ENCODE data around the gene TLN1. TPM values are rescaled to one million over a fixed set of nuclear protein-coding genes. Genes with fewer than 3 reads are reported as not detected.

TLN1 gene
- total RNA-seq, 1 experiment from 2014 or later, result 173 TPM

DNA sequence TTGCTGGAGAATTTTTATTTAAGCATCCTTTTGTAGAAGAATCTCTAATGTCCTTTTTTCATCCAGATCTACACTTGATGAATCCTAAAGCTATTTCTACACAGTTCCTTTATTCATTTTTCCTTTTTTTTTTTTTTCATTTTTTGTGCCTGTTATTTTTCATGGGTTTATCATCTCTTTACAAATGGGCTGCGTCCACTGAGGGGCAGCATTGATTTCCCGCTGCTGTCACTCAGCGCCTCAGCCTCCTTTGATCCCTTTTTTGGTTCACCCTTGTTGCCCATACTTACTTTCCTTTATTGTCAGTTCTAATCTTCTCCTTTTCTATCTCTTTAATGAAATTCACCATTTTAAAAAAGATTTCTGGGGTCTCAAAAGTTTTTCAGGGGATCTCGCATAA is 27.8 kb upstream of the TLN1 start:
- no TSS peak for BruUV-seq (replicated peaks)
- CTCF ChIA-PET, result no interaction called here

DNA sequence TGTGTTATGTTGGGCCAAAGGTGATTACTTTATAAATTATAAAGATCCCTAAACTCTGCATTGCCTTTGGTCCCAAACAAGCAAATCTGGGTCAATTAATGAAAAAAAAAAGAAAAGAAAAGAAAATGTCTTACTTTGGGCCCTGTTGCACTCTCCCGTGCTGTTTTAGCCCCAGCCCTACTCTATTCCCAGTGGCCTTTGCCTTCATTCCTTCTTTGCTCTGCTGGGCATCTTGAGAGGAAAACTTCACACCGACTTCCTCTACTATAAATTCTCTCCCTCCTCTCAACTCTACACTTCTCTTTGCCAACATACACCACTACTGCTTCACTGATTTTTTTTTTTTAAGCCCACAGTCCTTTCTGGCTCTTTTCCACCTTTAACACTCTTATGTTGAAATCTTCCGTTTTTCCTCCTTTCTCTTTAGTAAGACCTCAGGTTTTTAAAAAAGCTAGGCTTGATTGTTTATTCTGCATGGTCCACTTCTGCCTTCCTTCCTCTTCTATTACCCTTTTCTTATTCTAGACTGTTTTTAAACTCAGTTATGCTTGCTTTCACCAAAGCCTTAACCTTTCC is 26.6 kb upstream of the TLN1 start:
- H3K9me3 ChIP-seq (ENCODE audit: low read depth, low read length, poor library complexity, severe bottlenecking), result no peaks in the 10 kb centered on the region
- ChIA-PET CTCF (interaction anchor here (0.7 kb wide), 1 partner anchor 68 kb away, joined by 3 read pairs; no protein-coding TSS in a partner anchor), POLR2A (ENCODE audit: low non-redundant PET) (interaction anchor here (0.6 kb wide), 1 partner anchor 70 kb away, joined by 10 read pairs; the partner anchor contains the start of genes FAM221B and TMEM8B)
- no peak for DNase-seq (ENCODE audit: low spot score)
- no TSS peak for BruUV-seq (replicated peaks)
- H3K36me3 ChIP-seq (ENCODE audit: insufficient read depth, low read length, poor library complexity, severe bottlenecking), result no peaks in the 10 kb centered on the region
- peak overlapping the region; percentile 87 for H3K4me3 ChIP-seq (ENCODE audit: low read depth, low read length, poor library complexity, severe bottlenecking)
- no peaks in the 10 kb centered on the region for H3K27me3 ChIP-seq (replicated peaks; ENCODE audit: insufficient read depth, low read depth, low read length, poor library complexity)
- no peak overlapping the region for H3K27ac ChIP-seq (ENCODE audit: low read depth, low read length, poor library complexity, severe bottlenecking)
- no peak for TF ChIP-seq EZH2 (IDR thresholded peaks at IDR 0.05; ENCODE audit: borderline replicate concordance, low read depth, low read length, poor library complexity, severe bottlenecking)
- TF ChIP-seq, protein P1, sequence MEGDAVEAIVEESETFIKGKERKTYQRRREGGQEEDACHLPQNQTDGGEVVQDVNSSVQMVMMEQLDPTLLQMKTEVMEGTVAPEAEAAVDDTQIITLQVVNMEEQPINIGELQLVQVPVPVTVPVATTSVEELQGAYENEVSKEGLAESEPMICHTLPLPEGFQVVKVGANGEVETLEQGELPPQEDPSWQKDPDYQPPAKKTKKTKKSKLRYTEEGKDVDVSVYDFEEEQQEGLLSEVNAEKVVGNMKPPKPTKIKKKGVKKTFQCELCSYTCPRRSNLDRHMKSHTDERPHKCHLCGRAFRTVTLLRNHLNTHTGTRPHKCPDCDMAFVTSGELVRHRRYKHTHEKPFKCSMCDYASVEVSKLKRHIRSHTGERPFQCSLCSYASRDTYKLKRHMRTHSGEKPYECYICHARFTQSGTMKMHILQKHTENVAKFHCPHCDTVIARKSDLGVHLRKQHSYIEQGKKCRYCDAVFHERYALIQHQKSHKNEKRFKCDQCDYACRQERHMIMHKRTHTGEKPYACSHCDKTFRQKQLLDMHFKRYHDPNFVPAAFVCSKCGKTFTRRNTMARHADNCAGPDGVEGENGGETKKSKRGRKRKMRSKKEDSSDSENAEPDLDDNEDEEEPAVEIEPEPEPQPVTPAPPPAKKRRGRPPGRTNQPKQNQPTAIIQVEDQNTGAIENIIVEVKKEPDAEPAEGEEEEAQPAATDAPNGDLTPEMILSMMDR (conservative IDR thresholded peaks at IDR 0.05; ENCODE audit: low read depth, low read length), result no peak
- intact Hi-C loops (cut with micrococcal nuclease; ENCODE audit: unreplicated experiment), result loop anchor here (5.0 kb wide), 2 partner anchors 34 to 54 kb away; partner anchors contain the start of genes NPR2 and SPAG8
- H3K4me1 ChIP-seq (ENCODE audit: insufficient read depth, low read length, poor library complexity, severe bottlenecking), result peaks cover 13% of the 10 kb centered on the region

More for the DNA sequence above, 27.8 kb upstream of the TLN1 start:
- intact Hi-C loops (cut with micrococcal nuclease; ENCODE audit: unreplicated experiment), result loop anchor here (5.0 kb wide), 2 partner anchors 33 to 53 kb away; partner anchors contain the start of genes NPR2 and SPAG8
- no peak overlapping the region for H3K4me3 ChIP-seq (ENCODE audit: low read depth, low read length, poor library complexity, severe bottlenecking)
- no peak overlapping the region for H3K27ac ChIP-seq (ENCODE audit: low read depth, low read length, poor library complexity, severe bottlenecking)
- TF ChIP-seq, protein P1 (conservative IDR thresholded peaks at IDR 0.05; ENCODE audit: low read depth, low read length), result no peak
- no peak for TF ChIP-seq EZH2 (IDR thresholded peaks at IDR 0.05; ENCODE audit: borderline replicate concordance, low read depth, low read length, poor library complexity, severe bottlenecking)
- H3K27me3 ChIP-seq (replicated peaks; ENCODE audit: insufficient read depth, low read depth, low read length, poor library complexity), result no peaks in the 10 kb centered on the region
- no peaks in the 10 kb centered on the region for H3K9me3 ChIP-seq (ENCODE audit: low read depth, low read length, poor library complexity, severe bottlenecking)
- H3K4me1 ChIP-seq (ENCODE audit: insufficient read depth, low read length, poor library complexity, severe bottlenecking), result peaks cover 13% of the 10 kb centered on the region
- H3K36me3 ChIP-seq (ENCODE audit: insufficient read depth, low read length, poor library complexity, severe bottlenecking), result no peaks in the 10 kb centered on the region
- DNase-seq (ENCODE audit: low spot score), result no peak
- POLR2A ChIA-PET (ENCODE audit: low non-redundant PET), result interaction anchor here (0.6 to 0.7 kb wide), 2 partner anchors 45 to 68 kb away, joined by 7 to 16 read pairs; no protein-coding TSS in a partner anchor

DNA sequence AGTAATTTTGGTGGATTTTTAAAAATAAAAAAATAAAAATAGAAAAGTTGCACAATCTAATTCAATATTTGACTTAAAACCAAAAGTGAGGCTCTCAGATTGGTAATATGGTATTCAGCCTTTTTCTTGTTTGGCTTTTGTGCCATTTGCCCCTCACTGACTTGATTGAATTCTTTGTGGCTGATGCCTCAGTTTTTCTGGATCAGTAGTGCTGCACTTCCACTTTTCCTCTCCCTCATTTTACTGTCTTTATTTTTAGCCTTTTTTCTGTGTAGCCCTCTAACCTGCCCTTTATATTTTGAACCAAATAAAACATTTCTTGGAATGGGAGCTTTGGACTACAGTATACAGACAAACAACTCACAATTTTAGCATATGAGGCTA is 25.9 kb upstream of the TLN1 start:
- H3K9me3 ChIP-seq (ENCODE audit: low read depth, low read length, poor library complexity, severe bottlenecking), result no peaks in the 10 kb centered on the region
- no peaks in the 10 kb centered on the region for H3K27me3 ChIP-seq (replicated peaks; ENCODE audit: insufficient read depth, low read depth, low read length, poor library complexity)
- peaks cover 13% of the 10 kb centered on the region for H3K4me1 ChIP-seq (ENCODE audit: insufficient read depth, low read length, poor library complexity, severe bottlenecking)
- peak overlapping the region; percentile 87 for H3K4me3 ChIP-seq (ENCODE audit: low read depth, low read length, poor library complexity, severe bottlenecking)
- peaks cover 1% of the 10 kb centered on the region for H3K36me3 ChIP-seq (ENCODE audit: insufficient read depth, low read length, poor library complexity, severe bottlenecking)
- CTCF ChIA-PET, result no interaction called here
- intact Hi-C loops (cut with micrococcal nuclease; ENCODE audit: unreplicated experiment), result loop anchor here (5.0 kb wide), 2 partner anchors 34 to 54 kb away; partner anchors contain the start of genes NPR2 and SPAG8
- DNase-seq (ENCODE audit: low spot score), result no peak
- TSS peak; percentile 10 for BruUV-seq (replicated peaks)
- POLR2A ChIA-PET (ENCODE audit: low non-redundant PET), result no interaction called here
- H3K27ac ChIP-seq (ENCODE audit: low read depth, low read length, poor library complexity, severe bottlenecking), result no peak overlapping the region
- TF ChIP-seq EZH2 (IDR thresholded peaks at IDR 0.05; ENCODE audit: borderline replicate concordance, low read depth, low read length, poor library complexity, severe bottlenecking), result no peak
- TF ChIP-seq, protein P1 (conservative IDR thresholded peaks at IDR 0.05; ENCODE audit: low read depth, low read length), result no peak

Measured in A673 (cell line).